ENCODE results near the gene OCA2.

Gene OCA2

GRCh38 chr15:27928386-27928785, 170.7 kb downstream of the OCA2 start:
- H3K27me3 ChIP-seq (replicated peaks; ENCODE audit: insufficient read depth, low read length): no peaks in the 10 kb centered on the region
- no peak overlapping the region for H3K9ac ChIP-seq (ENCODE audit: low read length)
- H3K4me1 ChIP-seq (ENCODE audit: low read length): no peaks in the 10 kb centered on the region

DNA sequence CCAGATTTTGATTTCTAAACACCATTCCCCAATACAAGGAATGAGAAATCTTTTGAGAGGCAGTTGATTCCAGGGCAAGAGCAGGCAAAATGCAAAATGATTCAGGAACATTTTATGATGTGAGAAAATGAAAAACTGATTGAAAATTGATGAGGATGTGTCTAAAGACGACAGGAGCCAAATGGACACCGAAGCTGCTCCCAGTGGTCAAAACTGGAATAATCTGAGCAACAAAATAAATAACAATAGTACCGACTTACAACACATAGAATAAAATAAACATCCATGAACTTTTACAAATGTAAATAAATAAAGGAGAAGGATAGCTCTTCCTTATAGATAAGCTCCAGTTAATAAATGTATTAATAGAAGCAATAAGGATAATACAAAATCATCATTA, 186.8 kb downstream of the OCA2 start:
- H4K20me1 ChIP-seq (ENCODE audit: insufficient read depth, low read length): no peaks in the 10 kb centered on the region
- H3K36me3 ChIP-seq (replicated peaks; ENCODE audit: insufficient read depth, low read length): no peaks in the 10 kb centered on the region
- H3K27me3 ChIP-seq (replicated peaks; ENCODE audit: insufficient read depth, low read length): no peaks in the 10 kb centered on the region
- no peak for DNase-seq
- H3K9me3 ChIP-seq (replicated peaks; ENCODE audit: insufficient read depth, low read length): no peaks in the 10 kb centered on the region
- no peaks in the 10 kb centered on the region for H3F3A ChIP-seq (ENCODE audit: insufficient read depth, low read length)
- TF ChIP-seq EZH2 (optimal IDR thresholded peaks at IDR 0.05; ENCODE audit: low read depth, low read length): no peak
- no peak for TF ChIP-seq EZH2phosphoT487 (IDR thresholded peaks at IDR 0.05; ENCODE audit: low read length)
- TF ChIP-seq, protein P1, sequence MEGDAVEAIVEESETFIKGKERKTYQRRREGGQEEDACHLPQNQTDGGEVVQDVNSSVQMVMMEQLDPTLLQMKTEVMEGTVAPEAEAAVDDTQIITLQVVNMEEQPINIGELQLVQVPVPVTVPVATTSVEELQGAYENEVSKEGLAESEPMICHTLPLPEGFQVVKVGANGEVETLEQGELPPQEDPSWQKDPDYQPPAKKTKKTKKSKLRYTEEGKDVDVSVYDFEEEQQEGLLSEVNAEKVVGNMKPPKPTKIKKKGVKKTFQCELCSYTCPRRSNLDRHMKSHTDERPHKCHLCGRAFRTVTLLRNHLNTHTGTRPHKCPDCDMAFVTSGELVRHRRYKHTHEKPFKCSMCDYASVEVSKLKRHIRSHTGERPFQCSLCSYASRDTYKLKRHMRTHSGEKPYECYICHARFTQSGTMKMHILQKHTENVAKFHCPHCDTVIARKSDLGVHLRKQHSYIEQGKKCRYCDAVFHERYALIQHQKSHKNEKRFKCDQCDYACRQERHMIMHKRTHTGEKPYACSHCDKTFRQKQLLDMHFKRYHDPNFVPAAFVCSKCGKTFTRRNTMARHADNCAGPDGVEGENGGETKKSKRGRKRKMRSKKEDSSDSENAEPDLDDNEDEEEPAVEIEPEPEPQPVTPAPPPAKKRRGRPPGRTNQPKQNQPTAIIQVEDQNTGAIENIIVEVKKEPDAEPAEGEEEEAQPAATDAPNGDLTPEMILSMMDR (IDR thresholded peaks at IDR 0.05; ENCODE audit: low read length): no peak
- no peaks in the 10 kb centered on the region for H3K79me2 ChIP-seq (ENCODE audit: low read length)
- no peaks in the 10 kb centered on the region for H3K9me2 ChIP-seq (replicated peaks; ENCODE audit: insufficient read depth, low read length)
- H3K4me3 ChIP-seq (ENCODE audit: low read length): no peak overlapping the region
- no peak overlapping the region for H3K9ac ChIP-seq (ENCODE audit: low read length)
- no peak overlapping the region for H3K27ac ChIP-seq (ENCODE audit: low read length)
- H3K4me2 ChIP-seq (ENCODE audit: low read depth, low read length): no peak overlapping the region
- no peaks in the 10 kb centered on the region for H3K4me1 ChIP-seq (ENCODE audit: low read length)
- no peak overlapping the region for H2AFZ ChIP-seq (ENCODE audit: low read length)

More at GRCh38 chr15:27928386-27928785, 170.7 kb downstream of the OCA2 start:
- no peaks in the 10 kb centered on the region for H3K36me3 ChIP-seq (replicated peaks; ENCODE audit: insufficient read depth, low read length)
- no peak overlapping the region for H2AFZ ChIP-seq (ENCODE audit: low read length)
- no peaks in the 10 kb centered on the region for H3K9me3 ChIP-seq (replicated peaks; ENCODE audit: insufficient read depth, low read length)
- TF ChIP-seq, protein P1 (IDR thresholded peaks at IDR 0.05; ENCODE audit: low read length): no peak
- no peak for TF ChIP-seq EZH2 (optimal IDR thresholded peaks at IDR 0.05; ENCODE audit: low read depth, low read length)
- TF ChIP-seq EZH2phosphoT487 (IDR thresholded peaks at IDR 0.05; ENCODE audit: low read length): no peak
- no peaks in the 10 kb centered on the region for H3K79me2 ChIP-seq (ENCODE audit: low read length)
- H3K4me2 ChIP-seq (ENCODE audit: low read depth, low read length): no peak overlapping the region
- DNase-seq: no peak
- no peaks in the 10 kb centered on the region for H3F3A ChIP-seq (ENCODE audit: insufficient read depth, low read length)
- H3K4me3 ChIP-seq (ENCODE audit: low read length): no peak overlapping the region
- no peaks in the 10 kb centered on the region for H4K20me1 ChIP-seq (ENCODE audit: insufficient read depth, low read length)
- H3K27ac ChIP-seq (ENCODE audit: low read length): no peak overlapping the region
- H3K9me2 ChIP-seq (replicated peaks; ENCODE audit: insufficient read depth, low read length): no peaks in the 10 kb centered on the region

- H3F3A ChIP-seq (ENCODE audit: insufficient read depth, low read length): no peaks in the 10 kb centered on the region
- H3K9me3 ChIP-seq (replicated peaks; ENCODE audit: insufficient read depth, low read length): no peaks in the 10 kb centered on the region
- H3K79me2 ChIP-seq (ENCODE audit: low read length): no peaks in the 10 kb centered on the region
- no peak overlapping the region for H3K4me3 ChIP-seq (ENCODE audit: low read length)
- no peak overlapping the region for H3K9ac ChIP-seq (ENCODE audit: low read length)
- no peaks in the 10 kb centered on the region for H3K27me3 ChIP-seq (replicated peaks; ENCODE audit: insufficient read depth, low read length)
- DNase-seq: no peak
- no peak overlapping the region for H3K4me2 ChIP-seq (ENCODE audit: low read depth, low read length)
- H3K9me2 ChIP-seq (replicated peaks; ENCODE audit: insufficient read depth, low read length): no peaks in the 10 kb centered on the region
- no peak overlapping the region for H3K27ac ChIP-seq (ENCODE audit: low read length)
- no peak overlapping the region for H2AFZ ChIP-seq (ENCODE audit: low read length)
- peaks cover 5% of the 10 kb centered on the region for H3K4me1 ChIP-seq (ENCODE audit: low read length)
- no peak for TF ChIP-seq EZH2phosphoT487 (IDR thresholded peaks at IDR 0.05; ENCODE audit: low read length)
- TF ChIP-seq, protein P1 (IDR thresholded peaks at IDR 0.05; ENCODE audit: low read length): no peak
- TF ChIP-seq EZH2 (optimal IDR thresholded peaks at IDR 0.05; ENCODE audit: low read depth, low read length): no peak
- H4K20me1 ChIP-seq (ENCODE audit: insufficient read depth, low read length): no peaks in the 10 kb centered on the region
- H3K36me3 ChIP-seq (replicated peaks; ENCODE audit: insufficient read depth, low read length): no peaks in the 10 kb centered on the region
Observed at GRCh38 chr15:27906802-27907201, 192.3 kb downstream of the OCA2 start.
